NT2/D1 (cell line): ENCODE results near the gene GMNC.

ENCODE experiments used
- SUZ12 ChIP-seq: IDR thresholded peaks from 2 replicates; pipeline ENCODE4 v1.6.1; 2011; ENCODE audit not compliant: insufficient read length, insufficient read depth; ENCODE audit errors: extremely low read depth
- YY1 ChIP-seq: IDR thresholded peaks from 2 replicates; pipeline ENCODE4 v1.6.1; 2011; ENCODE audit not compliant: insufficient read length, insufficient read depth

GRCh38 chr3:190886945-190887344 is 24.5 kb upstream of the GMNC start:
- TF ChIP-seq YY1: no peak
- TF ChIP-seq SUZ12: no peak
